HG03521 (cell line): ENCODE measurements around the gene LRRC49.
"Not testable (repeated sequence)": the region's sequence is repeated elsewhere in the genome, so short reads cannot be mapped to it uniquely, and the experiment has no call there.

ENCODE experiments used
- ATAC-seq: cut with Tn5 transposase; IDR thresholded peaks from one replicate; pipeline ENCODE4 v1.9.1; 2021; ENCODE audit warnings: mild to moderate bottlenecking, moderate library complexity; ENCODE audit not compliant: unreplicated experiment

The LRRC49 gene

GRCh38 chr15:70967646-70968045, 75.0 kb downstream of the LRRC49 start:
- ATAC-seq, result no peak

GRCh38 chr15:70974004-70974832, 81.6 kb downstream of the LRRC49 start:
- ATAC-seq, result no peak

- ATAC-seq, result no peak
These were observed 84.2 kb downstream of the LRRC49 start for GRCh38 chr15:70976851-70977250.

- no peak for ATAC-seq
These were observed 102.9 kb downstream of the LRRC49 start for GRCh38 chr15:70995383-70995970.

- ATAC-seq, result no peak
These were observed 105.7 kb downstream of the LRRC49 start for GRCh38 chr15:70998319-70998718.

- no peak for ATAC-seq
These were observed 109.7 kb downstream of the LRRC49 start for GRCh38 chr15:71002316-71002715.

GRCh38 chr15:71003319-71003718, 110.7 kb downstream of the LRRC49 start:
- no peak for ATAC-seq

- ATAC-seq, result not testable (repeated sequence)
These were observed 111.9 kb downstream of the LRRC49 start for GRCh38 chr15:71004506-71004905.

- no peak for ATAC-seq
These were observed 113.3 kb downstream of the LRRC49 start for GRCh38 chr15:71005895-71006294.

GRCh38 chr15:71008250-71008870, 115.7 kb downstream of the LRRC49 start:
- ATAC-seq, result no peak

- ATAC-seq, result no peak
These were observed 117.8 kb downstream of the LRRC49 start for GRCh38 chr15:71010472-71010871.

GRCh38 chr15:71010997-71011396, 118.4 kb downstream of the LRRC49 start:
- ATAC-seq, result no peak

GRCh38 chr15:71011503-71012155, 119.0 kb downstream of the LRRC49 start:
- ATAC-seq, result no peak

- ATAC-seq, result no peak
These were observed 120.8 kb downstream of the LRRC49 start for GRCh38 chr15:71013446-71013845.

- ATAC-seq, result no peak
These were observed 122.7 kb downstream of the LRRC49 start for GRCh38 chr15:71015342-71015741.

- not testable (repeated sequence) for ATAC-seq
These were observed 138.6 kb downstream of the LRRC49 start for GRCh38 chr15:71031232-71031631.

GRCh38 chr15:71035478-71035877, 142.9 kb downstream of the LRRC49 start:
- ATAC-seq, result not testable (repeated sequence)

GRCh38 chr15:71042356-71042922, 149.8 kb downstream of the LRRC49 start:
- no peak for ATAC-seq

- ATAC-seq, result no peak
These were observed 150.7 kb downstream of the LRRC49 start for GRCh38 chr15:71043373-71043772.

- ATAC-seq, result no peak
These were observed 151.4 kb downstream of the LRRC49 start for GRCh38 chr15:71044006-71044405.

- not testable (repeated sequence) for ATAC-seq
These were observed 153.5 kb downstream of the LRRC49 start for GRCh38 chr15:71046146-71046545.
